Panc1 (cell line): ENCODE measurements around the gene UIMC1. TPM values are rescaled to one million over a fixed set of nuclear protein-coding genes. Genes with fewer than 3 reads are reported as not detected.

Experiments used
- ATAC-seq: fragments of 200-7000 bp; cut with Tn5 transposase; 2 replicates; pipeline ENCODE4 v1.9.1; 2020; ENCODE audit warnings: mild to moderate bottlenecking, moderate library complexity
- BruUV-seq: library from RNA; stranded (reverse); fragments of 400-500 nt; replicated peaks from 2 replicates; lab custom pipeline; 2021; lab: Mats Ljungman, UMichigan
- CTCF ChIA-PET: fragments of 300-600 bp; sonication (Branson Sonifier 250); formaldehyde crosslinking; loops from one replicate; lab custom pipeline; 2022; ENCODE audit warnings: antibody characterized with exemption; lab: Charles Lee
- POLR2A ChIA-PET: fragments of 300-600 bp; sonication (Branson Sonifier 250); formaldehyde crosslinking; loops from one replicate; lab custom pipeline; 2022; ENCODE audit warnings: antibody characterized with exemption; lab: Charles Lee
- DNase-seq: peaks from one replicate; pipeline ENCODE4 v3.0.0-alpha.2; 2010; ENCODE audit warnings: low read depth, low spot score
- H3K27ac ChIP-seq: 2 replicates; pipeline ENCODE4 v1.5.1; 2011; ENCODE audit warnings: mild to moderate bottlenecking, low read length, inconsistent platforms
- H3K27me3 ChIP-seq: fragments of 200-500 bp; sonication (Bioruptor generic); 2 replicates; pipeline ENCODE4 v1.6.0; 2014; ENCODE audit warnings: low read length, inconsistent platforms; ENCODE audit not compliant: control insufficient read depth, insufficient read depth
- H3K36me3 ChIP-seq: fragments of 200-500 bp; sonication (Bioruptor generic); 2 replicates; pipeline ENCODE4 v1.5.1; 2014; ENCODE audit warnings: inconsistent platforms, mild to moderate bottlenecking, low read length, moderate library complexity; ENCODE audit not compliant: control insufficient read depth, insufficient read depth
- H3K4me1 ChIP-seq: 2 replicates; pipeline ENCODE4 v1.5.1; 2011; ENCODE audit warnings: inconsistent platforms, mild to moderate bottlenecking, low read length, moderate library complexity; ENCODE audit not compliant: control insufficient read depth, insufficient read depth
- H3K4me3 ChIP-seq, 2 experiments: 2 replicates each; pipeline ENCODE4 v1.5.1; 2011 to 2012; ENCODE audit warnings: low read depth in 2 of 2, low read length in 2 of 2, mild to moderate bottlenecking in 2 of 2, inconsistent platforms in 1 of 2, moderate library complexity in 1 of 2
- H3K9me3 ChIP-seq: fragments of 200-500 bp; sonication (Bioruptor generic); 2 replicates; pipeline ENCODE4 v1.5.1; 2014; ENCODE audit warnings: low read depth, mild to moderate bottlenecking, inconsistent platforms, low read length, moderate library complexity; ENCODE audit not compliant: control insufficient read depth, insufficient read depth
- CTCF ChIP-seq: fragments of 450-650 bp; IDR thresholded peaks from 2 replicates; pipeline ENCODE4 v1.5.1; 2017; ENCODE audit warnings: mild to moderate bottlenecking
- POLR2AphosphoS5 ChIP-seq: IDR thresholded peaks from 2 replicates; pipeline ENCODE4 v1.6.1; 2012; ENCODE audit warnings: mild to moderate bottlenecking, low read depth, low read length, moderate library complexity
- REST ChIP-seq, 2 experiments: IDR thresholded peaks; 2 replicates each; pipeline ENCODE4 v1.6.1; 2011 to 2012; ENCODE audit warnings: low read depth in 2 of 2, control low read depth in 1 of 2, low read length in 1 of 2, mild to moderate bottlenecking in 1 of 2, moderate library complexity in 1 of 2; ENCODE audit not compliant: insufficient read depth in 1 of 2
- SIN3A ChIP-seq: IDR thresholded peaks from 2 replicates; pipeline ENCODE4 v1.6.1; 2012; ENCODE audit warnings: low read depth, mild to moderate bottlenecking, low read length, moderate library complexity, borderline replicate concordance; ENCODE audit not compliant: insufficient read depth
- TCF7L2 ChIP-seq: IDR thresholded peaks from 2 replicates; pipeline ENCODE4 v1.6.1; 2011; ENCODE audit warnings: mild to moderate bottlenecking, low read depth, low read length, inconsistent platforms
- in situ Hi-C: cut with HindIII; loops from 2 replicates; pipeline ENCODE4 v1.10.0; 2016; ENCODE audit warnings: low sequenced_read_pairs, low pct_unique_long_range_greater_than_20kb
- intact Hi-C: fragments of 100-400 bp; cut with micrococcal nuclease; formaldehyde crosslinking; loops from one replicate; pipeline ENCODE4 v1.10.0; 2022; ENCODE audit not compliant: unreplicated experiment
- total RNA-seq: library from RNA; stranded (reverse); gene quantifications from one replicate; pipeline ENCODE4 v1.2.1, GENCODE V29; 2021; ENCODE audit not compliant: unreplicated experiment

The UIMC1 gene
- total RNA-seq, 1 experiment from 2014 or later: 37.1 TPM

- DNase-seq (no peak), ATAC-seq (0 out of 2 replicates have a peak, but pooled peaks have one; percentile 23)
- no TSS peak for BruUV-seq
- intact Hi-C loops: no loop called here
- H3K9me3 ChIP-seq: no peaks in the 10 kb centered on the region
- H3K27ac ChIP-seq: no peak overlapping the region
- ChIA-PET CTCF (interaction anchor here (1.0 kb wide), 1 partner anchor 215 kb away, joined by 3 read pairs; no protein-coding TSS in a partner anchor), POLR2A (no interaction called here)
- H3K4me3 ChIP-seq: no peak overlapping the region
- no peaks in the 10 kb centered on the region for H3K4me1 ChIP-seq
- H3K27me3 ChIP-seq: no peaks in the 10 kb centered on the region
- TF ChIP-seq SIN3A (no peak), REST (IDR thresholded peaks at IDR 0.05; ENCODE audit: insufficient read depth in 1 of 2, low read depth in 2 of 2, low read length in 1 of 2) (no peak), POLR2AphosphoS5 (no peak), CTCF (no peak), TCF7L2 (no peak)
- no peaks in the 10 kb centered on the region for H3K36me3 ChIP-seq
- in situ Hi-C loops: no loop called here
Observed at GRCh38 chr5:176875783-176876505, 130.6 kb downstream of the UIMC1 start.

- H3K9me3 ChIP-seq: no peaks in the 10 kb centered on the region
- no peaks in the 10 kb centered on the region for H3K4me1 ChIP-seq
- BruUV-seq: no TSS peak
- H3K36me3 ChIP-seq: no peaks in the 10 kb centered on the region
- in situ Hi-C loops: no loop called here
- no peak overlapping the region for H3K4me3 ChIP-seq
- no peak overlapping the region for H3K27ac ChIP-seq
- ChIA-PET POLR2A (no interaction called here), CTCF (interaction anchor here (1.0 to 1.1 kb wide), 2 partner anchors 71 to 214 kb away, joined by 3 read pairs; no protein-coding TSS in a partner anchor)
- H3K27me3 ChIP-seq: no peaks in the 10 kb centered on the region
- ATAC-seq (no peak), DNase-seq (no peak)
- intact Hi-C loops: no loop called here
- TF ChIP-seq SIN3A (no peak), TCF7L2 (no peak), REST (IDR thresholded peaks at IDR 0.05; ENCODE audit: insufficient read depth in 1 of 2, low read depth in 2 of 2, low read length in 1 of 2) (no peak)
Observed at GRCh38 chr5:176875014-176875550, 131.5 kb downstream of the UIMC1 start.
